ENCODE measurements around the gene MAP3K12. TPM values are rescaled to one million over a fixed set of nuclear protein-coding genes. Genes with fewer than 3 reads are reported as not detected.

MAP3K12 gene
- total and polyA plus RNA-seq, 2 of the 8 experiments (the other 6 are each of a cell fraction or from before 2014, with no cell fraction given): 23.4 to 42.7 TPM

DNA sequence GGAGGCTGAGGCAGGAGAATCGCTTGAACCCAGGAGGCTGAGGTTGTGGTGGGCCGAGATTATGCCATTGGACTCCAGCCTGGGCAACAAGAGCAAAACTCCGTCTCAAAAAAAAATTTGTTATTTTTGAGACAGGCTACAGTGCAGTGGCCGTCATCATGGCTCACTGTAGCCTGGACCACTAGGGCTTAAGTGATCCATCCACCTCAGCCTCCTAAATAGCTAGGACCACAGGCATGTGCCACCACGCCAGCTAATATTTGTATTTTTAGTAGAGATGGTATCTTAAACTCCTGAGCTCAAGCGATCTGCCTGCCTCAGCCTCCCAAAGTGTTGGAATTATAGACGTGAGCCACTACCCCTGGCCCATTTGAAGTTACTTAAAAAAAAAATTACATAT, 48.3 kb downstream of the MAP3K12 start (continued):
- TF ChIP-seq CEBPB (IDR thresholded peaks at IDR 0.05; ENCODE audit: low read depth, low read length) (no peak), SIX5 (IDR thresholded peaks at IDR 0.05; ENCODE audit: low read depth, low read length) (no peak), EZH2 (IDR thresholded peaks at IDR 0.05; ENCODE audit: low read depth, low read length, severe bottlenecking) (no peak), CBX8 (IDR thresholded peaks at IDR 0.05; ENCODE audit: borderline replicate concordance, low read depth, low read length) (no peak), YY1 (IDR thresholded peaks at IDR 0.05; ENCODE audit: low read depth, low read length) (no peak), RXRA (IDR thresholded peaks at IDR 0.05; ENCODE audit: insufficient read depth, low read depth, low read length) (no peak)
- TF ChIP-seq, protein P1, sequence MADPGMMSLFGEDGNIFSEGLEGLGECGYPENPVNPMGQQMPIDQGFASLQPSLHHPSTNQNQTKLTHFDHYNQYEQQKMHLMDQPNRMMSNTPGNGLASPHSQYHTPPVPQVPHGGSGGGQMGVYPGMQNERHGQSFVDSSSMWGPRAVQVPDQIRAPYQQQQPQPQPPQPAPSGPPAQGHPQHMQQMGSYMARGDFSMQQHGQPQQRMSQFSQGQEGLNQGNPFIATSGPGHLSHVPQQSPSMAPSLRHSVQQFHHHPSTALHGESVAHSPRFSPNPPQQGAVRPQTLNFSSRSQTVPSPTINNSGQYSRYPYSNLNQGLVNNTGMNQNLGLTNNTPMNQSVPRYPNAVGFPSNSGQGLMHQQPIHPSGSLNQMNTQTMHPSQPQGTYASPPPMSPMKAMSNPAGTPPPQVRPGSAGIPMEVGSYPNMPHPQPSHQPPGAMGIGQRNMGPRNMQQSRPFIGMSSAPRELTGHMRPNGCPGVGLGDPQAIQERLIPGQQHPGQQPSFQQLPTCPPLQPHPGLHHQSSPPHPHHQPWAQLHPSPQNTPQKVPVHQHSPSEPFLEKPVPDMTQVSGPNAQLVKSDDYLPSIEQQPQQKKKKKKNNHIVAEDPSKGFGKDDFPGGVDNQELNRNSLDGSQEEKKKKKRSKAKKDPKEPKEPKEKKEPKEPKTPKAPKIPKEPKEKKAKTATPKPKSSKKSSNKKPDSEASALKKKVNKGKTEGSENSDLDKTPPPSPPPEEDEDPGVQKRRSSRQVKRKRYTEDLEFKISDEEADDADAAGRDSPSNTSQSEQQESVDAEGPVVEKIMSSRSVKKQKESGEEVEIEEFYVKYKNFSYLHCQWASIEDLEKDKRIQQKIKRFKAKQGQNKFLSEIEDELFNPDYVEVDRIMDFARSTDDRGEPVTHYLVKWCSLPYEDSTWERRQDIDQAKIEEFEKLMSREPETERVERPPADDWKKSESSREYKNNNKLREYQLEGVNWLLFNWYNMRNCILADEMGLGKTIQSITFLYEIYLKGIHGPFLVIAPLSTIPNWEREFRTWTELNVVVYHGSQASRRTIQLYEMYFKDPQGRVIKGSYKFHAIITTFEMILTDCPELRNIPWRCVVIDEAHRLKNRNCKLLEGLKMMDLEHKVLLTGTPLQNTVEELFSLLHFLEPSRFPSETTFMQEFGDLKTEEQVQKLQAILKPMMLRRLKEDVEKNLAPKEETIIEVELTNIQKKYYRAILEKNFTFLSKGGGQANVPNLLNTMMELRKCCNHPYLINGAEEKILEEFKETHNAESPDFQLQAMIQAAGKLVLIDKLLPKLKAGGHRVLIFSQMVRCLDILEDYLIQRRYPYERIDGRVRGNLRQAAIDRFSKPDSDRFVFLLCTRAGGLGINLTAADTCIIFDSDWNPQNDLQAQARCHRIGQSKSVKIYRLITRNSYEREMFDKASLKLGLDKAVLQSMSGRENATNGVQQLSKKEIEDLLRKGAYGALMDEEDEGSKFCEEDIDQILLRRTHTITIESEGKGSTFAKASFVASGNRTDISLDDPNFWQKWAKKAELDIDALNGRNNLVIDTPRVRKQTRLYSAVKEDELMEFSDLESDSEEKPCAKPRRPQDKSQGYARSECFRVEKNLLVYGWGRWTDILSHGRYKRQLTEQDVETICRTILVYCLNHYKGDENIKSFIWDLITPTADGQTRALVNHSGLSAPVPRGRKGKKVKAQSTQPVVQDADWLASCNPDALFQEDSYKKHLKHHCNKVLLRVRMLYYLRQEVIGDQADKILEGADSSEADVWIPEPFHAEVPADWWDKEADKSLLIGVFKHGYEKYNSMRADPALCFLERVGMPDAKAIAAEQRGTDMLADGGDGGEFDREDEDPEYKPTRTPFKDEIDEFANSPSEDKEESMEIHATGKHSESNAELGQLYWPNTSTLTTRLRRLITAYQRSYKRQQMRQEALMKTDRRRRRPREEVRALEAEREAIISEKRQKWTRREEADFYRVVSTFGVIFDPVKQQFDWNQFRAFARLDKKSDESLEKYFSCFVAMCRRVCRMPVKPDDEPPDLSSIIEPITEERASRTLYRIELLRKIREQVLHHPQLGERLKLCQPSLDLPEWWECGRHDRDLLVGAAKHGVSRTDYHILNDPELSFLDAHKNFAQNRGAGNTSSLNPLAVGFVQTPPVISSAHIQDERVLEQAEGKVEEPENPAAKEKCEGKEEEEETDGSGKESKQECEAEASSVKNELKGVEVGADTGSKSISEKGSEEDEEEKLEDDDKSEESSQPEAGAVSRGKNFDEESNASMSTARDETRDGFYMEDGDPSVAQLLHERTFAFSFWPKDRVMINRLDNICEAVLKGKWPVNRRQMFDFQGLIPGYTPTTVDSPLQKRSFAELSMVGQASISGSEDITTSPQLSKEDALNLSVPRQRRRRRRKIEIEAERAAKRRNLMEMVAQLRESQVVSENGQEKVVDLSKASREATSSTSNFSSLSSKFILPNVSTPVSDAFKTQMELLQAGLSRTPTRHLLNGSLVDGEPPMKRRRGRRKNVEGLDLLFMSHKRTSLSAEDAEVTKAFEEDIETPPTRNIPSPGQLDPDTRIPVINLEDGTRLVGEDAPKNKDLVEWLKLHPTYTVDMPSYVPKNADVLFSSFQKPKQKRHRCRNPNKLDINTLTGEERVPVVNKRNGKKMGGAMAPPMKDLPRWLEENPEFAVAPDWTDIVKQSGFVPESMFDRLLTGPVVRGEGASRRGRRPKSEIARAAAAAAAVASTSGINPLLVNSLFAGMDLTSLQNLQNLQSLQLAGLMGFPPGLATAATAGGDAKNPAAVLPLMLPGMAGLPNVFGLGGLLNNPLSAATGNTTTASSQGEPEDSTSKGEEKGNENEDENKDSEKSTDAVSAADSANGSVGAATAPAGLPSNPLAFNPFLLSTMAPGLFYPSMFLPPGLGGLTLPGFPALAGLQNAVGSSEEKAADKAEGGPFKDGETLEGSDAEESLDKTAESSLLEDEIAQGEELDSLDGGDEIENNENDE (IDR thresholded peaks at IDR 0.05; ENCODE audit: insufficient replicate concordance, low read length): no peak
